Stimulated activated naive CD8-positive, alpha-beta T cell treated with anti-CD3 and anti-CD28 coated beads, Interleukin-15, Interleukin-2, amounts not matched to agents 100 ng/mL and 50 ng/mL, for 24 hours (primary cell): Measurements from ENCODE around the gene FZD4.
"Not testable (repeated sequence)": the region's sequence is repeated elsewhere in the genome, so short reads cannot be mapped to it uniquely, and the experiment has no call there.

Source experiments
- H3K27ac Mint-ChIP-seq: one replicate; pipeline ENCODE4 v1.8.0; 2021; ENCODE audit warnings: mild to moderate bottlenecking, mixed read lengths
- H3K27me3 Mint-ChIP-seq: one replicate; pipeline ENCODE4 v1.8.0; 2021; ENCODE audit warnings: mixed read lengths
- H3K36me3 Mint-ChIP-seq: one replicate; pipeline ENCODE4 v1.8.0; 2021; ENCODE audit warnings: low read depth, mixed read lengths
- H3K4me1 Mint-ChIP-seq: one replicate; pipeline ENCODE4 v1.8.0; 2021; ENCODE audit warnings: low read depth, mixed read lengths
- H3K4me3 Mint-ChIP-seq: one replicate; pipeline ENCODE4 v1.8.0; 2021; ENCODE audit warnings: mild to moderate bottlenecking, mixed read lengths
- H3K9me3 Mint-ChIP-seq: one replicate; pipeline ENCODE4 v1.8.0; 2021; ENCODE audit warnings: mixed read lengths

The FZD4 gene

DNA sequence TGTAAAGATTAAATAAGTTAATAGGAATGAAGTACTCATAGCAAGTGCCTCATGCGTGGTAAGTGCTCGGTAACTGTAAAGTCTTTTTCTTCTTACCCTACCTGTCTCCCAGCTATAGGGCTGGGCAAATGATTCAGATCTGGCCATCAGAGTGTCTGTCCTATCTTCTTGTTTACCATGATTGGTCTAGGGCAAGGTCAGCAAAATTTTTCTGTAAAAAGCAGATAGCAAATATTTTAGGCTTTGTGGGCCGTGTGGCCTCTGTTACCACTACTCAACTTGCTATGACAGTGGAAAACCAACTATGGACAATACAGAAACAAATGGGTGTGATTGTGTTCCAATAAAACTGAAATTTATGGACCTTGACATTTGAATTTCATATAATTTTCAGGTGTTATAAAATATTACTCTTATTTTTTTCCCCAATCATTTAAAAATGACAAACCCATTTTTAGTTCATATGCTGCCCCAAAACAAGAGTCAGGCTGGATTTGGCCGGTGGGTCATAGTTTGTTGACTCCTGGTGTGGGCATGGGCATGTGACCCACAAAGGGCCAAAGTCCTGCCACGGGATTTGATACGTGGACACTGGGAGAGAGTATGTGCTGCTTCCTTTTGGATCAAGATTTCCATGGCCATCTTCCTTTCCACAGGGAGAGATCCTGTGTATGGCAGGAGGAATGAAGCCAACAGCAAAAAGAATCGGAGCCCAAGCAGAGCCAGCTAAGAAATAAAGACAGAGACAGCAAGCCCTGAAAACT is 26.8 kb upstream of the FZD4 start:
- Mint-ChIP-seq H3K27ac (no peak overlapping the region), H3K9me3 (no peaks in the 10 kb centered on the region), H3K4me3 (no peak overlapping the region), H3K4me1 (no peaks in the 10 kb centered on the region), H3K36me3 (no peaks in the 10 kb centered on the region), H3K27me3 (no peaks in the 10 kb centered on the region)

DNA sequence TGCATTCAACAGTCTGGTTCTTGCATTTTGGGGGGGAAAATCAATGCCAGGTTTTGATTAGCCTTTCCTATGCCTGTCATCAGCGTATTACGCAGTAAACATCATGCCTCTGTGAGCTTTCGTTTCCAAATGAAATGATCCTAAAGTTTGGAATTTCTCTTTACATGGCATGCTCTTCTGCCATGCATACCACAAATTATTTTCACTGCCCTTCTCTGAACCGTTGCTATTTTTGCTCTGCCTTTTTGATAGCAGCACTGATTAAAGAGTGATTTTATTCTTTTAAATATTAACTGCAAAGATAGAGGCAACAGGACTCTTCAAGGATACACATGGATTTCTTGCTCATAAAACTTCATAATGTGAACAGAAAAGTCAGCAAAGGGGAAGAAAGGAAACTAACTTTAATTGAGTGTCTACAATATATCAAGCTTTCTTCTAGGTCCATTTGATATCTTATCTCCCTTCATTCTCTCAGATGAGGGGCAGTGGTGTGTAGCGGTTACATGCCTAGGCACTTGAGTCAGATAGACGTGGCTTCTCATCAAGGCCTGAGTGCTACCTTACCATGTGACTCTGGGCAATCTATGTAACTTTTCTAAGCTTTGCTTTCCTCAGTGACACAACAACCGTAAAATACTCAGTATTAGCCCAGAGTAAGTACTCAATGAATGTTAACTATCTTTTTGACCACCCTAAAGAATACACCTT is 25.0 kb upstream of the FZD4 start:
- Mint-ChIP-seq H3K27ac (no peak overlapping the region), H3K4me1 (no peaks in the 10 kb centered on the region), H3K27me3 (no peaks in the 10 kb centered on the region), H3K4me3 (no peak overlapping the region), H3K36me3 (no peaks in the 10 kb centered on the region), H3K9me3 (no peaks in the 10 kb centered on the region)

DNA sequence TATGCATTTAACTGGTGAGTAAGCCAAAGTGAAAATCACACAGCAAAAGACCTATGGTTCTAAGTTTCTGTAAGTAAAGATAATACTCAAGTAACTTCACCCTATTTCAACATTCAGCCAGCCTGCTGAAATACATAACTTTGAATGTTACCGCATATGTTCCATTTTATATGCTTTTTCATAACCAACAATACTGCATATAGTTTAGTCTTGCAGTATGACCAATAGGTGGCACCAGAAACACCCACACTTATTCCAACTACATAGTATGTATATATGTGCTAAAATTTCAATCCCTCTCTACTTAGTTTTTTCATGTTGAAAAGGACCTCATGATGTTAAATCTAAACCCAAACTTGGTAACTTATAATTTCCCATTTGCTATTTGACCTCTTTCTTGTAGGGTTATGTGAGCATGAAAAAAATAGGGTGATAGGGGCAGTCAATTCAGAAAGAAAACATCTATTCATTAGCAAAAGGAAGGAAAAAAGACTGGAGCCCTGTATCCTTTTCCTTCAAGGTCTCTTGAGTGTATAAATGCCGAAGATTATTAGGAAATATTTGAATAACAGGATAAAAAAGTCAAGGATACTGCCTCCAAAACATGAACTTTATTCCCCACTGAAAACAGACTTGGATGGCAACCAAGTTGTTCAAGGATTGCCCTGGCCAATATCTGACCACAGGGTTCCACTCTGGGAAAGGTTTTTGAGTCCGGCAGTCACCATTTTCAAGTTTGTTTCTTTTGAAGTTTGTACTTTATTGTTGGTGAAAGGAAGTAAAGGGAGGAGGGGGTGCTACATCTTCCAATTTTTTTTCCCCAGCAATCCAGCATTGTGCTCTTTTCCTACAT is 23.8 kb upstream of the FZD4 start:
- H3K36me3 Mint-ChIP-seq: no peaks in the 10 kb centered on the region
- no peak overlapping the region for H3K4me3 Mint-ChIP-seq
- no peaks in the 10 kb centered on the region for H3K27me3 Mint-ChIP-seq
- H3K9me3 Mint-ChIP-seq: no peaks in the 10 kb centered on the region
- H3K4me1 Mint-ChIP-seq: no peaks in the 10 kb centered on the region
- no peak overlapping the region for H3K27ac Mint-ChIP-seq

DNA sequence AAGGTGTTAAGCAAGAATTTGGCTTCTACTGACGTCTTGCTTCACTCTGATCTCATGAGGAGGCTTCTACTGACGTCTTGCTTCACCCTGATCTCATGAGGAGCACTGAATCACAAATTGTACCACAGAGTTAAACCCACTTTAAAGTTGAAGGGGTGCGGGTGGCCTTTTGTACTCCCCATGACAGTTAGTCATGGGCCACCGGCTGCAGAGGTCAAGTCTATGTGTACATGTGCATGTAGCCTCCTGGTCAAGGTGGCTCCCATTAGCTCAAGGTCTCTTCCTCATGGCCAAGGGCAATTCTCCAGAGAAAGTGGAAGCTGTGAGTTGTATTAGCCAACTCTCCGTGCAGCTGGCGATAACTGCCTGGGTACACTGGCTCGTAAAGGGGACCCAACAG is 23.1 kb upstream of the FZD4 start:
- Mint-ChIP-seq H3K36me3 (no peaks in the 10 kb centered on the region), H3K27me3 (no peaks in the 10 kb centered on the region), H3K4me3 (no peak overlapping the region), H3K4me1 (no peaks in the 10 kb centered on the region), H3K9me3 (no peaks in the 10 kb centered on the region), H3K27ac (no peak overlapping the region)

DNA sequence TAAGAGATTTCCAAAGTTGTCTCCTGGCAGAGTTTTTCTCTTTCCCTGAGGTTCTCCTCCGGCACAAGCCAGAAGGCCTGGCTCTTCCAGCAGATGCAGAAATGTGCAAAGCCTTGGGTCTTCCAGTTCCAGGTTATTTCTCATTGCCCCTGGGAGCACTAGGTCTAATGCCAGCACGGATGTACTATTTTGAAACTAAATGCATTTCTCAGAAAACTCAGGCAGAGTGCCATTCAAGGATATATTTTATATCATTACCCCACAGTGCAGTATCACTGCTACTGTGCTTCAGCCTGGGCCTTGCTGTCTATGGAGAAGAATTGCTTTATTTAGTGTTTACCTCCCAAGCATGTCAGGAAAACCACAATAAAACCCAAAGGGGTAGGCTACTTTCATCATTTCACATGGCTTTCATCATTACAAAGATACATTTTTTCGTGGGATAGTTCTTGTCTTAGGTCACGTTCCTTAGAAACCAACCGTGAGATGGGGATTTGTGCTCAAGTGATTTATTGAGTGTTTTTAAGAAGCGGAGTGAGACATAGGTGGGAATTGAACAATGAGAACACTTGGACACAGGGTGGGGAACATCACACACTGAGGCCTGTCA is 22.4 kb upstream of the FZD4 start:
- H3K9me3 Mint-ChIP-seq: peaks cover 7% of the 10 kb centered on the region
- H3K27ac Mint-ChIP-seq: no peak overlapping the region
- no peak overlapping the region for H3K4me3 Mint-ChIP-seq
- peaks cover 3% of the 10 kb centered on the region for H3K27me3 Mint-ChIP-seq
- no peaks in the 10 kb centered on the region for H3K4me1 Mint-ChIP-seq
- peaks cover 3% of the 10 kb centered on the region for H3K36me3 Mint-ChIP-seq

DNA sequence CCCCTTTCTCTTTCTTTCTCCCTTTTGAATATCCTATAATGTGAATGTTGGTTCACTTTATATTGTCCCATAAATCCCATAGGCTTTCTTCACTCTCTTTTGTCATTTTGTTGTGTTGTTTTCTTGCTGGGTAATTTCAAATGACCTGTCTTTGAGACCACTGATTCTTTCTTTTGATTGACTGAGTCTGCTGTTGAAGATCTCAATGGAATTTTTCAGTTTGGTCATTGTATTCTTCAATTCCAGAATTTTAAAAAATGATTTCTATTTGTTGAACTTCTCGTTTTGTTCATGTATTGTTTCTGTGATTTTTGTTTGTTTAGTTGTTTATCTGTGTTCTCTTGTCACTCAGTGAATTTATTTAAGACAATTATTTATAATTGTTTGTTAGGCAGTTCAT is 17.5 kb upstream of the FZD4 start:
- Mint-ChIP-seq H3K4me3 (no peak overlapping the region), H3K4me1 (no peaks in the 10 kb centered on the region), H3K9me3 (peaks cover 7% of the 10 kb centered on the region), H3K27me3 (peaks cover 7% of the 10 kb centered on the region), H3K36me3 (peaks cover 4% of the 10 kb centered on the region), H3K27ac (no peak overlapping the region)

DNA sequence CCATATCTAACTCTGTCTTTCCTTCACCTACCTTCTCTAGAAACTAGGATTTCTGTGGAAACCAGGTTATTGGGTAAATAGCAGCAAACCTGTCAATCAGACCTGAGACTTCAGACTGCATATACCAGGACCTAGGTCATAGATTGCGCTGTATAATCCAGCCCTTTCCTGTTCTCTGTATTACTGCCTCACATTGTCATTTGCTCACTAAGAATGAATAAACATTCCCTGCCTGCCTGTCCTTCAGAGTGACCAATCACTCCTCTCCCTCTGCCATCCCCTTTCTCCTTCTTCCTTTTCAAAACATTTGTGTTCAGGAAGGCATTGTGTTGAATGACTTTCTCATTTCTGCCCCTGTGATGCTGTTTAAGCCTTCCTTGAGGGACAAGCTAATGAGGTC is 14.1 kb upstream of the FZD4 start:
- H3K4me3 Mint-ChIP-seq: no peak overlapping the region
- no peaks in the 10 kb centered on the region for H3K4me1 Mint-ChIP-seq
- peaks cover 4% of the 10 kb centered on the region for H3K36me3 Mint-ChIP-seq
- H3K9me3 Mint-ChIP-seq: peaks cover 7% of the 10 kb centered on the region
- peaks cover 22% of the 10 kb centered on the region for H3K27me3 Mint-ChIP-seq
- H3K27ac Mint-ChIP-seq: no peak overlapping the region

DNA sequence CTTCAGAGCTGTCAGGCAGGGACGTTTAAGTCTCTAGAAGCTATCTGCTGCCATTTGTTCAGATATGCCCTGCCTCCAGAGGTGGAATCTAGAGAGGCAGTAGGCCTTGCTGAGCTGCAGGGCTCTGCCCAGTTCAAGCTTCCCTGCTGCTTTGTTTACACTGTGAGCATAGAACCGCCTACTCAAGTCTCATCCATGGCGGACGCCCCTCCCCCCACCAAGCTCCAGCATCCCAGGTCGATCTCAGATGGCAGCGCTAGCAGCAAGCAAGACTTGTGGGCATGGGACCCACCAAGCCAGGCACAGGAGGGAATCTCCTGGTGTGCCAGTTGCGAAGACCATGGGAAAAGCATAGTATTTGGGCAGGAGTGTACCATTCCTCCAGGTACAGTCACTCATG is 12.4 kb upstream of the FZD4 start:
- not testable (repeated sequence) for H3K36me3 Mint-ChIP-seq, H3K9me3 Mint-ChIP-seq, H3K4me3 Mint-ChIP-seq, H3K4me1 Mint-ChIP-seq, H3K27ac Mint-ChIP-seq
- H3K27me3 Mint-ChIP-seq: peaks cover 31% of the 10 kb centered on the region

DNA sequence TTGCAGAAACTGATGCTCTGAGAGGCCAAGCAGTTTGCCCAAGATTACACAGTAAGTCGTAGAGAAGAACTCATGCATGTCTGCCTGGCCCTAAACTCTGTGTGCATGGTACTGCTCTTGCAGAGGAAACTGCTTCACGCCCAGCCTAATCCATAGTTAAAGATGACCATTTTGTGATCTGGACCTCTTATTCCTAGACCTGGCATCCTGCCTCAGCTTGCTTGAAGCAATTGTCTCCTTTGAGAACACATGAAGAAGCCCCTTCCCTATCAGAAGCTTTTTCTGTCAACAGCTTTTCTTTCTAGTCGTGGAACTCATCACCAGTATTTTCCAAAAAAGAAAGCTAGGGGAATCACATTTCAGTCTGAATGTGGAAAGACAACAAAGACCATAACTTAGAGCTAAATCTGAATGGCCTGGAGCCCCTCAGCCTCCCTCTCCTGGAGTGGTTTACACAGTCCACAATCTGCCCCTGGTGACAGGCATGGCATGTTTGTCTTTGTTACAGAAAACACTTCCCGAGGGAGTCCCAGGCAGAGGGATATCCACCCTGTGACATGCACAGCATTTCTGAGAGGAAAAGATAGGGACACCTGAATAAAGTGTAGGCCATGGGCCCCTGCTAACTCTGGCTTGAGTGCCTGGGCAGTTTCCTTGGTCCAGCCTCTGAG is 2.9 kb upstream of the FZD4 start:
- Mint-ChIP-seq H3K4me1 (peaks cover 11% of the 10 kb centered on the region), H3K27me3 (peaks cover 58% of the 10 kb centered on the region), H3K4me3 (no peak overlapping the region), H3K36me3 (no peaks in the 10 kb centered on the region), H3K27ac (no peak overlapping the region), H3K9me3 (no peaks in the 10 kb centered on the region)

DNA sequence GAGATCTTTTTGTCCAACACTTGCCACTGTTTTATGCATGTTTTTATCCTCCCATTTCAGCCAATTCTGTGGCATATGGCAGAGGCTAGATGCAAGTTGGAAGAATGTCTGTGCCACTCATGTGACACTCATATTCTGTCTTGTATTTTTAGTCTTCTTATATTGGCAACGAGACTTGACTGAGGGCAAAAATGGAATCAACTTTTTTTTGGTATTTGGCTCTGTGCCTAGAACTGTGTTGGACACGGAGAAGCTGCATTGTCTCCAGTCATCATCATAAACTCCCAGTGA is 1.7 kb upstream of the FZD4 start:
- Mint-ChIP-seq H3K4me1 (peaks cover 11% of the 10 kb centered on the region), H3K27ac (no peak overlapping the region), H3K36me3 (no peaks in the 10 kb centered on the region), H3K27me3 (peaks cover 60% of the 10 kb centered on the region), H3K9me3 (no peaks in the 10 kb centered on the region), H3K4me3 (peak overlapping the region; percentile 88)

DNA sequence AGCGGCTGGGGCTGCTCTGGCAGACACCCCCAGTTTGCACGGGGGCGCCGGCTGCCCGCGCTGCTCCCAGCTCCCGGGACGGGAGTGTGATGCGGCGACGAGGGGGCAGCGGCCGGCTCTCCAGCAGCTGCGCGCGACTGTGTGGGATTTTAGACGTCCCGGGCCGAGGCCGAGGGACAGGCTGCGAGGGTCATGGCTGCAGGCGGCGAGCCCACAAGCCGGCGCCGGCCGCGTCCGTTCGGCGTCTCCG is 159 bp downstream of the FZD4 start:
- Mint-ChIP-seq H3K27ac (no peak overlapping the region), H3K4me3 (no peak overlapping the region), H3K36me3 (no peaks in the 10 kb centered on the region), H3K4me1 (peaks cover 11% of the 10 kb centered on the region), H3K27me3 (peaks cover 57% of the 10 kb centered on the region), H3K9me3 (no peaks in the 10 kb centered on the region)

DNA sequence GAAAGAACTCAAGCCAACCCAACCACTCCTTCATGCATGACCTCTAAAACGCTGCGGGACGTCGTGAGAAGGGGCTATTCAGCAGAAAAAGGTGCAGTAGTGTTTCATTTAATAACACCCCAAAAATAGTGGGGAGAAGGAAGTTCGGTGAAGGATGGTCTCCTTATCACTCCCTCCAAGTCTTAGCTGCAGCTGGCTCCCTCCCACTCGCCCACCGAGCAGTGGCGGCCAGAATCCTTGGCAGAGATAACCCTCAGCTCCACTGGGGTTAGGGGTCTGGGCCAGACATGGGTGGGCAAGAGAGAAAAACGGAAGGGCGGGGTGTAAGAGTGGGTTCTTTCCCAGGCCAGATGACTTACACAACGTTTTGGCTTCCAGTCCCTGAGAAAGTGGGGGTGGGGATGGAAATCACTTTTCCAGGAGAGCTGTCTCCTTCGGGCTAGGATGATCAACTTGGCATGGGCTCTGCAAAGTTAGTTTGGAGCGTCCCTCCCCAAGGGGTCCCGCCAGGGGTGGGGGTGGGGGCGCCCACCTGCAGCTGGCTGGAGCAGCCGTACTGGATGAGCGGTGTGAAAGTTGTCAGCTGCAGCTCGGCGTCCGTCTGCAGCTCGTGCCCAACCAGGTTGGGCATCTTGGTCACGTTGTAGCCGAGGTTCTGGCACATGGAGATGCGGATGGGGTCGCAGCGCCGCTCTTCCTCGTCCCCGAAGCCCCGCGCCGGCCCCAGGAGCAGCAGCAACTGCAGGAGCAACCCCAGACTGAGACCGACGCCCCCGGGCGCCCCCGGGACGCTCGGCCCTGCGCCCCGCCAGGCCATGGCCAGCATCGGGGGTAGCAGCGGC is 705 bp downstream of the FZD4 start:
- Mint-ChIP-seq H3K27ac (no peak overlapping the region), H3K4me3 (peak overlapping the region; percentile 60), H3K36me3 (no peaks in the 10 kb centered on the region), H3K4me1 (peaks cover 11% of the 10 kb centered on the region), H3K27me3 (peaks cover 55% of the 10 kb centered on the region), H3K9me3 (no peaks in the 10 kb centered on the region)

DNA sequence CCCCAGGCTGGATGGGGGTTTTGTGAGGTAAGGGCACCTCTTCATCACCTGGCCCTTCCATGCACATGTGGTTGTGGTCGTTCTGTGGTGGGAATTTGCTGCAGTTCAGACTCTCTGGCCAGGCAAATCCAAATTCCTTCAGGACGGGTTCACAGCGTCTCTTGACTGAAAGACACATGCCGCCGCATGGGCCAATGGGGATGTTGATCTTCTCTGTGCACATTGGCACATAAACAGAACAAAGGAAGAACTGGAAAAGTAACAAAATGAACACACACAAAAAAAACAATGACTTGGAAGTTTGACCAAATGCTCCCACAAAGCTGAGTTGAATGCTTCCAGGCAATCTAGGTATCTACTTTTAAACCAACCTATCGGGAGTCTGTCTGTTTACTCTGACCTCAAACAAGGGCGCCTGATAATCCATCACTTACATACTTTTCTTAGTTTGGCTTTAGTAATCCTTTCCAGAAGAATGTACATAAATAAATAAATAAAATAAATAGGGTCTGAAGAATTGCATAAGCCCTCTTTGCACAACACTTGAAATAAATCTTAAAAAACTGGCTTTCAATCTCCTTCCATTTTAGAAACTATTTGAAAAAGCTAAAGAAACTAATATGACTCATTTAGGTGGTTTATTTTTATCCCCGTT is 2.8 kb downstream of the FZD4 start:
- H3K4me1 Mint-ChIP-seq: peaks cover 11% of the 10 kb centered on the region
- H3K27ac Mint-ChIP-seq: no peak overlapping the region
- peaks cover 42% of the 10 kb centered on the region for H3K27me3 Mint-ChIP-seq
- no peaks in the 10 kb centered on the region for H3K36me3 Mint-ChIP-seq
- H3K4me3 Mint-ChIP-seq: no peak overlapping the region
- no peaks in the 10 kb centered on the region for H3K9me3 Mint-ChIP-seq

DNA sequence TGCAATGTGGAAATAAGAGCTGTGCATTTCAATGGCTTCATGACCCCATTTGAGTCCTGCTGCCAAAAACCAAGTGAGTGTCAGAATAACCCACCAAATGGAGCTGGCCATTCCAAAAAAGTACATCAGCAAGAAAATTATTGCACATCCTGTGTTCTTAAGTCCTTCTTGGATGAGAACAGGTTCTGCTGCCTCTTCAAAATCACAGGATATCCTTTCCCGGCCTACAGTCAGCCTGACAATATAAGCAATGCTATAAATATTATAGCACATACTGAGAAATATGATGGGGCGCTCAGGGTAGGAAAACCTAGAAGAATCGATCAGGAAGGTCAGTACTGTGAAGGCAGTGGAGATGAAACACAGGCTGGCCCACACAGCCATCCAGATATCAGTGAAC is 3.5 kb downstream of the FZD4 start:
- no peak overlapping the region for H3K4me3 Mint-ChIP-seq
- H3K4me1 Mint-ChIP-seq: peaks cover 11% of the 10 kb centered on the region

More for the DNA sequence above, 3.5 kb downstream of the FZD4 start:
- Mint-ChIP-seq H3K9me3 (no peaks in the 10 kb centered on the region), H3K27me3 (peaks cover 38% of the 10 kb centered on the region), H3K36me3 (no peaks in the 10 kb centered on the region), H3K27ac (no peak overlapping the region)
